ENCODE measurements around the gene MTA1.

Gene MTA1

GRCh38 chr14:105410642-105411016 is 9.0 kb upstream of the MTA1 start:
- DNase-seq (ENCODE audit: low spot score), result no peak

GRCh38 chr14:105411017-105411941 is 8.3 kb upstream of the MTA1 start:
- no peak for DNase-seq (ENCODE audit: low spot score)

GRCh38 chr14:105411985-105412770 is 7.4 kb upstream of the MTA1 start:
- DNase-seq (ENCODE audit: low spot score), result no peak

GRCh38 chr14:105412771-105413543 is 6.7 kb upstream of the MTA1 start:
- no peak for DNase-seq (ENCODE audit: low spot score)

- no peak for DNase-seq (ENCODE audit: low spot score)
These were observed 6.1 kb upstream of the MTA1 start for GRCh38 chr14:105413544-105413886.

GRCh38 chr14:105414456-105415371 is 4.9 kb upstream of the MTA1 start:
- DNase-seq (ENCODE audit: low spot score), result peak; percentile 37

- no peak for DNase-seq (ENCODE audit: low spot score)
These were observed 3.9 kb upstream of the MTA1 start for GRCh38 chr14:105415481-105416428.

GRCh38 chr14:105416671-105417070 is 3.0 kb upstream of the MTA1 start:
- no peak for DNase-seq (ENCODE audit: low spot score)

- no peak for DNase-seq (ENCODE audit: low spot score)
These were observed 1.9 kb upstream of the MTA1 start for GRCh38 chr14:105417690-105418121.

GRCh38 chr14:105418269-105419194 is 1.1 kb upstream of the MTA1 start:
- no peak for DNase-seq (ENCODE audit: low spot score)

- DNase-seq (ENCODE audit: low spot score), result no peak
These were observed 710 bp downstream of the MTA1 start for GRCh38 chr14:105420101-105420973.

- DNase-seq (ENCODE audit: low spot score), result no peak
These were observed 1.5 kb downstream of the MTA1 start for GRCh38 chr14:105420974-105421674.

- no peak for DNase-seq (ENCODE audit: low spot score)
These were observed 2.3 kb downstream of the MTA1 start for GRCh38 chr14:105421723-105422615.

- DNase-seq (ENCODE audit: low spot score), result no peak
These were observed 3.3 kb downstream of the MTA1 start for GRCh38 chr14:105422695-105423487.

GRCh38 chr14:105423488-105424195 is 4.0 kb downstream of the MTA1 start:
- DNase-seq (ENCODE audit: low spot score), result no peak
